HEK293 (cell line): Measurements from ENCODE around the gene OR1F1.

ENCODE experiments used
- GFI1B ChIP-seq: fragments of 450-650 bp; formaldehyde crosslinking; IDR thresholded peaks from 2 replicates; pipeline ENCODE4 v1.5.1; 2016; ENCODE audit warnings: missing biosample characterization, missing genetic modification characterization
- INSM2 ChIP-seq: fragments of 450-650 bp; formaldehyde crosslinking; IDR thresholded peaks from 2 replicates; pipeline ENCODE4 v1.5.1; 2016; ENCODE audit warnings: missing biosample characterization, missing genetic modification characterization
- RBAK ChIP-seq: fragments of 450-650 bp; formaldehyde crosslinking; IDR thresholded peaks from 2 replicates; pipeline ENCODE4 v1.5.1; 2016; ENCODE audit warnings: missing biosample characterization, missing genetic modification characterization
- SALL2 ChIP-seq: fragments of 450-650 bp; formaldehyde crosslinking; IDR thresholded peaks from 2 replicates; pipeline ENCODE4 v1.5.0; 2017; ENCODE audit warnings: missing biosample characterization, mild to moderate bottlenecking, missing genetic modification characterization, borderline replicate concordance
- SP3 ChIP-seq: fragments of 450-650 bp; formaldehyde crosslinking; IDR thresholded peaks from 2 replicates; pipeline ENCODE4 v1.5.1; 2016; ENCODE audit warnings: missing biosample characterization, missing genetic modification characterization
- YY1 ChIP-seq: fragments of 450-650 bp; formaldehyde crosslinking; IDR thresholded peaks from 2 replicates; pipeline ENCODE4 v1.5.1; 2018; ENCODE audit warnings: missing biosample characterization, missing genetic modification characterization
- ZBTB20 ChIP-seq: fragments of 450-650 bp; formaldehyde crosslinking; IDR thresholded peaks from 2 replicates; pipeline ENCODE4 v1.5.1; 2016; ENCODE audit warnings: missing biosample characterization, missing genetic modification characterization
- ZBTB21 ChIP-seq: fragments of 450-650 bp; formaldehyde crosslinking; IDR thresholded peaks from 2 replicates; pipeline ENCODE4 v1.5.1; 2017; ENCODE audit warnings: missing biosample characterization, missing genetic modification characterization
- ZBTB48 ChIP-seq: fragments of 450-650 bp; formaldehyde crosslinking; IDR thresholded peaks from 2 replicates; pipeline ENCODE4 v1.5.1; 2016; ENCODE audit warnings: missing biosample characterization, missing genetic modification characterization
- ZNF239 ChIP-seq: fragments of 450-650 bp; formaldehyde crosslinking; IDR thresholded peaks from 2 replicates; pipeline ENCODE4 v1.5.1; 2016; ENCODE audit warnings: missing biosample characterization, missing genetic modification characterization
- ZNF341 ChIP-seq: fragments of 450-650 bp; formaldehyde crosslinking; IDR thresholded peaks from 2 replicates; pipeline ENCODE4; 2016; ENCODE audit warnings: low read depth, missing biosample characterization, missing genetic modification characterization
- ZNF398 ChIP-seq: fragments of 450-650 bp; formaldehyde crosslinking; IDR thresholded peaks from 2 replicates; pipeline ENCODE4 v1.5.1; 2017; ENCODE audit warnings: missing biosample characterization, missing genetic modification characterization
- ZNF510 ChIP-seq: fragments of 450-650 bp; formaldehyde crosslinking; IDR thresholded peaks from 2 replicates; pipeline ENCODE4 v1.5.1; 2018; ENCODE audit warnings: mild to moderate bottlenecking, missing genetic modification characterization, missing biosample characterization; ENCODE audit not compliant: insufficient replicate concordance
- ZNF580 ChIP-seq: fragments of 450-650 bp; formaldehyde crosslinking; IDR thresholded peaks from 2 replicates; pipeline ENCODE4 v1.5.1; 2016; ENCODE audit warnings: missing biosample characterization, missing genetic modification characterization
- ZNF654 ChIP-seq: fragments of 450-650 bp; formaldehyde crosslinking; IDR thresholded peaks from 2 replicates; pipeline ENCODE4 v1.5.1; 2016; ENCODE audit warnings: low read depth, missing biosample characterization, missing genetic modification characterization
- ZNF658 ChIP-seq: fragments of 450-650 bp; formaldehyde crosslinking; IDR thresholded peaks from 2 replicates; pipeline ENCODE4; 2016; ENCODE audit warnings: missing biosample characterization, missing genetic modification characterization
- ZNF677 ChIP-seq: fragments of 450-650 bp; IDR thresholded peaks from 2 replicates; pipeline ENCODE4 v1.5.0; 2018; ENCODE audit warnings: missing biosample characterization, mild to moderate bottlenecking, missing genetic modification characterization, moderate library complexity
- ZNF776 ChIP-seq: fragments of 450-650 bp; formaldehyde crosslinking; IDR thresholded peaks from 2 replicates; pipeline ENCODE4 v1.5.0; 2017; ENCODE audit warnings: missing biosample characterization, missing genetic modification characterization, borderline replicate concordance
- ZSCAN4 ChIP-seq: fragments of 450-650 bp; formaldehyde crosslinking; IDR thresholded peaks from 2 replicates; pipeline ENCODE4 v1.5.1; 2017; ENCODE audit warnings: missing biosample characterization, missing genetic modification characterization
- ZSCAN5A ChIP-seq: fragments of 450-650 bp; formaldehyde crosslinking; IDR thresholded peaks from 2 replicates; pipeline ENCODE4 v1.5.1; 2016; ENCODE audit warnings: missing biosample characterization, missing genetic modification characterization
- ZXDB ChIP-seq: fragments of 450-650 bp; formaldehyde crosslinking; IDR thresholded peaks from 2 replicates; pipeline ENCODE4 v1.5.1; 2016; ENCODE audit warnings: missing biosample characterization, missing genetic modification characterization
- TF ChIP-seq, protein P1 (sequence below): fragments of 450-650 bp; formaldehyde crosslinking; conservative IDR thresholded peaks from 2 replicates; pipeline ENCODE4 v1.5.1; 2016; ENCODE audit warnings: low read depth, missing biosample characterization, missing genetic modification characterization
- TF ChIP-seq, protein P2 (sequence below): fragments of 450-650 bp; formaldehyde crosslinking; optimal IDR thresholded peaks from 2 replicates; pipeline ENCODE3; 2016; ENCODE audit warnings: missing biosample characterization, mild to moderate bottlenecking, missing genetic modification characterization
- TF ChIP-seq, protein P3 (sequence below): fragments of 450-650 bp; formaldehyde crosslinking; IDR thresholded peaks from 2 replicates; pipeline ENCODE4 v1.5.1; 2016; ENCODE audit warnings: missing biosample characterization, missing genetic modification characterization

The OR1F1 gene

GRCh38 chr16:3173892-3174617 lies 13.9 kb upstream of the OR1F1 start (continued):
- TF ChIP-seq ZBTB48 (tag by site-specific recombination) (peak; percentile 59; the same call in 1 of the 2 replicates), ZNF580 (tag by site-specific recombination) (peak; percentile 84), ZNF776 (tag by site-specific recombination) (no peak), ZBTB20 (tag by site-specific recombination) (no peak), GFI1B (tag by site-specific recombination) (no peak), ZNF677 (no peak), SP3 (tag by site-specific recombination) (peak; percentile 37; the same call in 1 of the 2 replicates), INSM2 (tag by site-specific recombination) (0 out of 2 replicates have a peak, but pooled peaks have one; percentile 18), ZNF510 (no peak), ZSCAN4 (tag by site-specific recombination) (no peak), ZSCAN5A (tag by site-specific recombination) (no peak), ZNF341 (tag by site-specific recombination) (peak; percentile 77), ZNF398 (tag by site-specific recombination) (0 out of 2 replicates have a peak, but pooled peaks have one; percentile 16), ZNF239 (tag by site-specific recombination) (no peak), YY1 (no peak), ZNF654 (tag by site-specific recombination) (peak; percentile 14; the same call in 1 of the 2 replicates), SALL2 (tag by site-specific recombination) (no peak), RBAK (tag by site-specific recombination) (no peak), ZXDB (tag by site-specific recombination) (peak; percentile 38; the same call in 1 of the 2 replicates), ZNF658 (no peak), ZBTB21 (tag by site-specific recombination) (no peak)
- TF ChIP-seq, protein P1, sequence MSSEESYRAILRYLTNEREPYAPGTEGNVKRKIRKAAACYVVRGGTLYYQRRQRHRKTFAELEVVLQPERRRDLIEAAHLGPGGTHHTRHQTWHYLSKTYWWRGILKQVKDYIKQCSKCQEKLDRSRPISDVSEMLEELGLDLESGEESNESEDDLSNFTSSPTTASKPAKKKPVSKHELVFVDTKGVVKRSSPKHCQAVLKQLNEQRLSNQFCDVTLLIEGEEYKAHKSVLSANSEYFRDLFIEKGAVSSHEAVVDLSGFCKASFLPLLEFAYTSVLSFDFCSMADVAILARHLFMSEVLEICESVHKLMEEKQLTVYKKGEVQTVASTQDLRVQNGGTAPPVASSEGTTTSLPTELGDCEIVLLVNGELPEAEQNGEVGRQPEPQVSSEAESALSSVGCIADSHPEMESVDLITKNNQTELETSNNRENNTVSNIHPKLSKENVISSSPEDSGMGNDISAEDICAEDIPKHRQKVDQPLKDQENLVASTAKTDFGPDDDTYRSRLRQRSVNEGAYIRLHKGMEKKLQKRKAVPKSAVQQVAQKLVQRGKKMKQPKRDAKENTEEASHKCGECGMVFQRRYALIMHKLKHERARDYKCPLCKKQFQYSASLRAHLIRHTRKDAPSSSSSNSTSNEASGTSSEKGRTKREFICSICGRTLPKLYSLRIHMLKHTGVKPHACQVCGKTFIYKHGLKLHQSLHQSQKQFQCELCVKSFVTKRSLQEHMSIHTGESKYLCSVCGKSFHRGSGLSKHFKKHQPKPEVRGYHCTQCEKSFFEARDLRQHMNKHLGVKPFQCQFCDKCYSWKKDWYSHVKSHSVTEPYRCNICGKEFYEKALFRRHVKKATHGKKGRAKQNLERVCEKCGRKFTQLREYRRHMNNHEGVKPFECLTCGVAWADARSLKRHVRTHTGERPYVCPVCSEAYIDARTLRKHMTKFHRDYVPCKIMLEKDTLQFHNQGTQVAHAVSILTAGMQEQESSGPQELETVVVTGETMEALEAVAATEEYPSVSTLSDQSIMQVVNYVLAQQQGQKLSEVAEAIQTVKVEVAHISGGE (tag by site-specific recombination) = no peak
- TF ChIP-seq, protein P2, sequence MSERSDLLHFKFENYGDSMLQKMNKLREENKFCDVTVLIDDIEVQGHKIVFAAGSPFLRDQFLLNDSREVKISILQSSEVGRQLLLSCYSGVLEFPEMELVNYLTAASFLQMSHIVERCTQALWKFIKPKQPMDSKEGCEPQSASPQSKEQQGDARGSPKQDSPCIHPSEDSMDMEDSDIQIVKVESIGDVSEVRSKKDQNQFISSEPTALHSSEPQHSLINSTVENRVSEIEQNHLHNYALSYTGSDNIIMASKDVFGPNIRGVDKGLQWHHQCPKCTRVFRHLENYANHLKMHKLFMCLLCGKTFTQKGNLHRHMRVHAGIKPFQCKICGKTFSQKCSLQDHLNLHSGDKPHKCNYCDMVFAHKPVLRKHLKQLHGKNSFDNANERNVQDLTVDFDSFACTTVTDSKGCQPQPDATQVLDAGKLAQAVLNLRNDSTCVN (tag by site-specific recombination) = no peak
- TF ChIP-seq, protein P3, sequence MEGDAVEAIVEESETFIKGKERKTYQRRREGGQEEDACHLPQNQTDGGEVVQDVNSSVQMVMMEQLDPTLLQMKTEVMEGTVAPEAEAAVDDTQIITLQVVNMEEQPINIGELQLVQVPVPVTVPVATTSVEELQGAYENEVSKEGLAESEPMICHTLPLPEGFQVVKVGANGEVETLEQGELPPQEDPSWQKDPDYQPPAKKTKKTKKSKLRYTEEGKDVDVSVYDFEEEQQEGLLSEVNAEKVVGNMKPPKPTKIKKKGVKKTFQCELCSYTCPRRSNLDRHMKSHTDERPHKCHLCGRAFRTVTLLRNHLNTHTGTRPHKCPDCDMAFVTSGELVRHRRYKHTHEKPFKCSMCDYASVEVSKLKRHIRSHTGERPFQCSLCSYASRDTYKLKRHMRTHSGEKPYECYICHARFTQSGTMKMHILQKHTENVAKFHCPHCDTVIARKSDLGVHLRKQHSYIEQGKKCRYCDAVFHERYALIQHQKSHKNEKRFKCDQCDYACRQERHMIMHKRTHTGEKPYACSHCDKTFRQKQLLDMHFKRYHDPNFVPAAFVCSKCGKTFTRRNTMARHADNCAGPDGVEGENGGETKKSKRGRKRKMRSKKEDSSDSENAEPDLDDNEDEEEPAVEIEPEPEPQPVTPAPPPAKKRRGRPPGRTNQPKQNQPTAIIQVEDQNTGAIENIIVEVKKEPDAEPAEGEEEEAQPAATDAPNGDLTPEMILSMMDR (tag by site-specific recombination) = peak; percentile 66
